ENCODE data around the gene ZNF385B.

DNA sequence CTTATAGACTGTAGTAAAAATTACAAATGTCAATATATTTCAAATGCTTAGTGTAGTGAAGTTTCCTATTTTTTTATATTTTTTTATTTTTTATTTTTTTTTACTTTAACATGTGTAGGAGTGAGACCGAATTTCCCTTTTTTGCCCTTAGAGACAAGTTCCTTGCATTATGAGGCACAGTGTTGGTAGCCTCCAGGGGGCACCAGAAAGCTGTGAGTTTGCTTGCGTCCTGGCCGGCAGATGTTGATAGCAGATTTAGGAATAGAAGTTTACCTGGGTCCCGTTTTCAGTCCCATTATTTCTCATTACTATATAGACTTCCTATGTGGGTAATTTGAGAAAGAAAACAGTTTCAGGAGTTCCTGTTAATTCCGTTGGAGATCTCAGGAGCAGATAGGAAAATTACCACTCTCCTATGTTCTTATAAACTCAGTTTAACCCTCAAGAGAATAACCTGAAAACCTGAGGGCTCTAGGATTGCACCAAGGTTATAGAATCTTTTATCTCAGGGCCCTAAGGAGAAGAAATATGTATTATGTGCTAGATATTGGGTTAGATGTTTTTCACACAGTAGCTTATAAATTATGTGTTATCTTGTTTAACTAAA is 439.3 kb downstream of the ZNF385B start:
- TF ChIP-seq, protein P1, sequence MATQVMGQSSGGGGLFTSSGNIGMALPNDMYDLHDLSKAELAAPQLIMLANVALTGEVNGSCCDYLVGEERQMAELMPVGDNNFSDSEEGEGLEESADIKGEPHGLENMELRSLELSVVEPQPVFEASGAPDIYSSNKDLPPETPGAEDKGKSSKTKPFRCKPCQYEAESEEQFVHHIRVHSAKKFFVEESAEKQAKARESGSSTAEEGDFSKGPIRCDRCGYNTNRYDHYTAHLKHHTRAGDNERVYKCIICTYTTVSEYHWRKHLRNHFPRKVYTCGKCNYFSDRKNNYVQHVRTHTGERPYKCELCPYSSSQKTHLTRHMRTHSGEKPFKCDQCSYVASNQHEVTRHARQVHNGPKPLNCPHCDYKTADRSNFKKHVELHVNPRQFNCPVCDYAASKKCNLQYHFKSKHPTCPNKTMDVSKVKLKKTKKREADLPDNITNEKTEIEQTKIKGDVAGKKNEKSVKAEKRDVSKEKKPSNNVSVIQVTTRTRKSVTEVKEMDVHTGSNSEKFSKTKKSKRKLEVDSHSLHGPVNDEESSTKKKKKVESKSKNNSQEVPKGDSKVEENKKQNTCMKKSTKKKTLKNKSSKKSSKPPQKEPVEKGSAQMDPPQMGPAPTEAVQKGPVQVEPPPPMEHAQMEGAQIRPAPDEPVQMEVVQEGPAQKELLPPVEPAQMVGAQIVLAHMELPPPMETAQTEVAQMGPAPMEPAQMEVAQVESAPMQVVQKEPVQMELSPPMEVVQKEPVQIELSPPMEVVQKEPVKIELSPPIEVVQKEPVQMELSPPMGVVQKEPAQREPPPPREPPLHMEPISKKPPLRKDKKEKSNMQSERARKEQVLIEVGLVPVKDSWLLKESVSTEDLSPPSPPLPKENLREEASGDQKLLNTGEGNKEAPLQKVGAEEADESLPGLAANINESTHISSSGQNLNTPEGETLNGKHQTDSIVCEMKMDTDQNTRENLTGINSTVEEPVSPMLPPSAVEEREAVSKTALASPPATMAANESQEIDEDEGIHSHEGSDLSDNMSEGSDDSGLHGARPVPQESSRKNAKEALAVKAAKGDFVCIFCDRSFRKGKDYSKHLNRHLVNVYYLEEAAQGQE (IDR thresholded peaks at IDR 0.05; ENCODE audit: low read depth), result no peak
- TF ChIP-seq RAD21 (IDR thresholded peaks at IDR 0.05; ENCODE audit: low read depth) (peak; percentile 89), TCF12 (IDR thresholded peaks at IDR 0.05; ENCODE audit: low read depth) (no peak), EP300 (IDR thresholded peaks at IDR 0.05; ENCODE audit: borderline replicate concordance) (no peak), YY1 (IDR thresholded peaks at IDR 0.05; ENCODE audit: low read depth) (no peak), TAF1 (IDR thresholded peaks at IDR 0.05; ENCODE audit: low read depth) (no peak), CREB1 (IDR thresholded peaks at IDR 0.05; ENCODE audit: low read depth) (no peak), TEAD4 (IDR thresholded peaks at IDR 0.05) (no peak), ZBTB7A (IDR thresholded peaks at IDR 0.05; ENCODE audit: low read depth) (no peak), EGR1 (IDR thresholded peaks at IDR 0.05) (no peak), CEBPB (IDR thresholded peaks at IDR 0.05) (no peak), NFIC (IDR thresholded peaks at IDR 0.05) (no peak)
- TF ChIP-seq, protein P2, sequence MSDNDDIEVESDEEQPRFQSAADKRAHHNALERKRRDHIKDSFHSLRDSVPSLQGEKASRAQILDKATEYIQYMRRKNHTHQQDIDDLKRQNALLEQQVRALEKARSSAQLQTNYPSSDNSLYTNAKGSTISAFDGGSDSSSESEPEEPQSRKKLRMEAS (IDR thresholded peaks at IDR 0.05), result no peak
- TF ChIP-seq, protein P3, sequence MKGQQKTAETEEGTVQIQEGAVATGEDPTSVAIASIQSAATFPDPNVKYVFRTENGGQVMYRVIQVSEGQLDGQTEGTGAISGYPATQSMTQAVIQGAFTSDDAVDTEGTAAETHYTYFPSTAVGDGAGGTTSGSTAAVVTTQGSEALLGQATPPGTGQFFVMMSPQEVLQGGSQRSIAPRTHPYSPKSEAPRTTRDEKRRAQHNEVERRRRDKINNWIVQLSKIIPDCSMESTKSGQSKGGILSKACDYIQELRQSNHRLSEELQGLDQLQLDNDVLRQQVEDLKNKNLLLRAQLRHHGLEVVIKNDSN (IDR thresholded peaks at IDR 0.05), result no peak

Measured in Ishikawa (cell line).